Fibroblast of skin of scalp (primary cell): ENCODE data around the gene EPHX1.

ENCODE experiments used
- DNase-seq: peaks from one replicate; pipeline ENCODE4 v3.0.0-alpha.2; 2013

EPHX1 gene

DNA sequence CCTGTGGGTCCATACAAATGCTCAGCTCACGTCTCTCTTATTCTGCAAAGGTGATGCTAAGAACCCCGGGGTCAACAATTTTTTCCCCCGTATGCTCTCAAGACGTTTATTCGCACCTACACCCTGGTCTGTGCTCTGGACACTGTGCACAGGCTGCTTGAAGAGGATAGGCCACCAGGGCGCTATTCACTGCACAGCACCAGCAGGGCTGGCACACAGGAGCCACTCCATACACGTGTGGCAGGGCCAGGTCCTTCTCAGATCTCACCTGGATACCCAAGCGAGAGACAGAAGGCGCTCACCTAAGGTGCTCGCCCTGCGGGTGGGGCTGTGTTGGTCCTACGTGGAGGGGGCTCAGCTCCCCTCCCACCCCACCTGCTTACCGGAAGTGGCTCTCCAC lies 55.6 kb downstream of the EPHX1 start:
- DNase-seq = no peak

- DNase-seq = peak; percentile 62
Measured at GRCh38 chr1:225866061-225866837, 56.3 kb downstream of the EPHX1 start.

DNA sequence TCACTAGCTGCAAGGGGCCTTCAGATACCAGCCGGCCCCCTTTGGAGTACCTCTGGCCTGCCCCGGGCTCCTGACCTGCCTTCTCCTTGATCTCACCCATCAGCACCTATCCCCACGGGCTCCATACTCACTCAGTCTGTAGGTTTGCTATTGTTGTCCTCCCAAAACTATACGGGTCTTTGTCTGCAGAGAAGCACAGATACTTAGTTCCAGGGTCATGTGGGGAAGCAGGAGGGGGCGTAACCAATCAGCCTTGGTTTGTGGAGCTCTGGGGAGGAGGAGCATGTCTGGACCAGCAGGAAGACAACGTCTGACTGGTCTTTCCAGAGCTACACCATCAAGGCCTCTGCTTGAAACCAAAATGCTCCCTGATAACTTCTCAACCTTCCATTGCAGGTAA lies 57.1 kb downstream of the EPHX1 start:
- no peak for DNase-seq

DNA sequence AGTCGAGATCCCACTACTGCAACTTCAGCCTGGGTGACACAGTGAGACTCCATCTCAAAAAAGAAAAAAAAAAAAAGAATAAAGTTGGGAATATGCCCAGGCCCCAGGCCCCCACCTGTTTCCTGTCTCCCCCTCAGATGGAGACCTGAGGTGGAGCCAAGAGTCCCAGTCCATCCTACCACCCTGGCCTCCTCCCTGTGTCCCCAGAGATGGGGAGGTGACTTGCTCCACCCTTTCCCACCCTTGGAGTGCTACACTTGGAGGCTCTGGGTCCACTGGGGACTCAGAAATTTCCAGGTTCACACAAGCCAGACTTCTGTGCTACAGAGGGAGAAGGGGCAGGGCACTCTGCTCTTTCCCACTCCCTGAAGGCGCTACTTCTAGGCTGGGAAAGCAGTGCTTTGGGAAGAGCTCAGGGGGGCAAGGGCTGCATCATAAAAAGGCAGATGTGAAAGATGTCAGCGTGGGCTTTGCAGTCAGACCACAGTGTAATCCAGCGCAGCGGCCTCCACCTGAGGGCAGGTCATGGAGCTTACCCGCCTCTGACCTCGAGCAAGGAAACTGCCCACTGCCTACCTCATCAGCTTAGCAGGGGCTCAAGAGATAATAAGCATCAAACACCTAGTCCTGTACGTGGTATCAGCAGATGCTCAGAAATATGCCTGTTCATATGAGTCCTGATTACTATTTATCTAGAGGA lies 58.9 kb downstream of the EPHX1 start:
- no peak for DNase-seq

GRCh38 chr1:225870911-225871310 lies 61.0 kb downstream of the EPHX1 start:
- no peak for DNase-seq

- no peak for DNase-seq
Measured at GRCh38 chr1:225871359-225872074, 61.6 kb downstream of the EPHX1 start.

GRCh38 chr1:225872075-225872430 lies 62.1 kb downstream of the EPHX1 start:
- no peak for DNase-seq

DNA sequence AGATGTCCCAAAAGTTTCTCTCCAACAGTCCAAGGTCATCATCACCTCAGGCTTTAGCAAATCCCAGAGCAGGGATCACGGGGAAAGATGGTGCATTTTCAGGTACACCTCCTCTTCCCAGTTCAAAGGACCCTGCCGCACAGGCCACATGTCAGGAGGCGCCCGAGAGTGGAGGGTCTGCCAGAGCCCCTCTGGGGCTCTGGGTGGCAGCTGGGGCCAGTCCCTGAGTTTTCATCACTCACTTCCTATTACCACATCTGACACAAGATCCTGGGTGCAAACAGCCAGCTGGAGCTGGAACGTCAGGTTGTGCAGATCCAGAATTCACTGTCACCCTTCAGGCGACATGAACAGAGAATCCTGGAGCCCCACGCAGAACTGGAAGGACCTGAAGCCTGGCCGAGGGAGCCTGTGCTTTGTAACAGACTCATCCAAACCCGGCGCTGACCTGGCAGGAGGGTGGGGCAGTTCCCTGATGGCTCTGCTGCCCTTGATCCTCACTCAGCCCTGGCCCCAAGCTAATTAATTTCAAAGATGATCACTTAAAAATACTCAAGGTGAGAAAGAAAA lies 63.4 kb downstream of the EPHX1 start:
- no peak for DNase-seq

DNA sequence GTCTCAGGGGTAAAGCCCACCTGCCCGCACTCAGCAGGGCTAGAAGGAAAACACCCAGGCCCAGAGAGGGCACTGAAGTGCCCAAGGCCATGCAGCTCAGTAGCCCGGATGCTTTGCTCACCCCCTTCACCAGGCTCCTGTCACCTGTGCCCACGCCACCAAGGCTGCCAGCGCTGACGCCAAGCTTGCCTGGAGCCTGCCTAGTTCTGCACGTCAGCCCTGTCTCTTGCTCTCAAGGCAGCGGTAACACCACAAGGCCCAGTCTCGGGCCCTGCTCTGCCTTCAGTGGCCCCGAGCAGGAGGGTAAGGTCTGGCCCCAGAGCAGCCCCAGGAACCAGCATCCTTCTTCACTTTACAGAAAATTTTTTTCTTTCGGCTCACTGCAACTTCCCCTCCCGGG lies 64.5 kb downstream of the EPHX1 start:
- DNase-seq = no peak

- no peak for DNase-seq
Measured at GRCh38 chr1:225875044-225875815, 65.3 kb downstream of the EPHX1 start.

DNA sequence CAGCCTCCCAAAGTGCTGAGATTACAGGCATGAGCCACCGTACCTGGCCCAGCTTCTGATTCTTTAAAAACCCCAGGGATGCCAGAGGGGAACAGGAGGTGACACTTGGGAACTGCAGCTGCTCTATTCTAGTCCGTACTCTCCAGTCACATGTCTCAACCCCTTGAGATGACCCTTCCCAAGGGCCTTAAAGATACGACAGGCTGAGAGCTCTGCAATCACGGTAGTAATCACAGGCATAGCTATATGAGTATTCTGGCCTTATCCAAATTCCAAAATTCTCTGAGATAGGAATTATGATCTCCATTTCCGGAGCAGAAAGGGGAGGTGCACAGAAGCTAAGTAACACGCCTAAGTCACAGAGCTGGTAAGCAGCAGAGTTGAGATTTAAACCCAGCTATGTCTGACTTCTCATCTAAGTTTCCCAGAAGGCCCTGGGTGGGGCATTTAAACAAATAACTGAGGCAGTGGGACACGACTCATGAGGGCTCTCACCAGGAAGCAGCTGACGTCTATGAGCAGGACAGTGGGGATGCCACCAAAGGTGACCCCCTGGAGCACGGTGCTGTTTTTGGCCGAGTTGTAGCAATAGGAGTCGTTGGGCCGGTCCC lies 67.1 kb downstream of the EPHX1 start:
- no peak for DNase-seq

DNA sequence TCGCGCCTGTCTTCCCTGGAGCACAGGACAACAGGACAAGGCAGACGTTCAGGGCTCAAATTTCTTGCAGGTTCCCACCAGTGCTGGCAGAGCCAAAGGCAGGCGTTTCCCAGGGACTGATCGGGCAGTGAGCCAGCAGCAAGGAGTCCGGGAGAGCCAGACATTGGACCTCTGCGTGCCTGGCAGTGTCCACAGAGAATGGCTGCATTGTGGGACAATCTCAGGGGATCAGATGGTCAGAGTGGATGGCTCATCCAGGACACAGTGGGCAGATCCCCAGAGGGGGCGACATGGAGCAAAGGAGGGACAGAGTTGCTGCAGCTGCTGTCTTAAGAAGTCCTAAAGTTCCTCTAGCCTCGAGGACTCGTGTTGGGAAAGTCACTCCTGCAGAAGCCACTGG lies 67.7 kb downstream of the EPHX1 start:
- peak; percentile 54 for DNase-seq

- no peak for DNase-seq
Measured at GRCh38 chr1:225878282-225878681, 68.4 kb downstream of the EPHX1 start.

DNA sequence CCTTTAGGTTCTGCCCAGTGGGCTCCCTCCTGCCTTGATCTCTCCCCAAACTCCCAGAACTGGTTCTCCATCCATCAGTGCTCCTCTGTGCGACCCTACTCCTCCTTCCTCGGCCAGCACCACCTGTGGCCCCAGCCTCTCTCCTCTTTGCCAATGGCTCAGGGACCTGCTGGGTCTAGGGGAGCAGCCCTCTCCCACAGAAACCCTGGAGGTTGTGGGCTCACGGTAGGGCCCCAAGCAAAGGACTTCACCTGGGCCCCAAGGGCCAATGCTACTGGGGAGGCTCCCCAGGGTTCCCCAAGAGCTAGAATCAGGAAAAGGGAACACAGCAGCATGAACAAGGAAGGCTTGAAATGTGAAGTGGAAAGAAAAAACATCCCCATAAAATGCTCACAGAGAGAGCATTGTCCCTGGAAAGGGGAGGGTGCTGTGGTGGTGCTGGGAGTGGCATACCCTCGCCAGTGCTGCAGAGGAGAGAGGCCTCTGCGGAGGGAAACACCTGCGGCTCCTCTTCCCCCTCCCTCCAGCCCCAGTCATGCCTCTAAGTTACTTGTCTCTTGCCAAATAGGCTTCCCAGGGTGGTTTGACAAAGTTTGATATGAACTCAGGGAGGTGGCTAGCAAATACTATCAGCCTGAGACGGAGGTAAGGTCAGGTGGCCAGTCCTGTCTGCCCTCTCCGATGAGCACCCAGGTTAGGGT lies 69.7 kb downstream of the EPHX1 start:
- DNase-seq = no peak

- no peak for DNase-seq
Measured at GRCh38 chr1:225880222-225880588, 70.3 kb downstream of the EPHX1 start.

- DNase-seq = no peak
Measured at GRCh38 chr1:225880636-225881035, 70.7 kb downstream of the EPHX1 start.

- DNase-seq = peak; percentile 35
Measured at GRCh38 chr1:225881081-225881958, 71.4 kb downstream of the EPHX1 start.

GRCh38 chr1:225881959-225882693 lies 72.2 kb downstream of the EPHX1 start, which contains the start of gene TMEM63A:
Gene TMEM63A, minus strand, starts transcription at chr1:225882380. Its CDS starts 4,800 bp downstream, at chr1:225877580.
- peak; percentile 83 for DNase-seq
